ENCODE results near the gene LDLRAD3.

Gene LDLRAD3

DNA sequence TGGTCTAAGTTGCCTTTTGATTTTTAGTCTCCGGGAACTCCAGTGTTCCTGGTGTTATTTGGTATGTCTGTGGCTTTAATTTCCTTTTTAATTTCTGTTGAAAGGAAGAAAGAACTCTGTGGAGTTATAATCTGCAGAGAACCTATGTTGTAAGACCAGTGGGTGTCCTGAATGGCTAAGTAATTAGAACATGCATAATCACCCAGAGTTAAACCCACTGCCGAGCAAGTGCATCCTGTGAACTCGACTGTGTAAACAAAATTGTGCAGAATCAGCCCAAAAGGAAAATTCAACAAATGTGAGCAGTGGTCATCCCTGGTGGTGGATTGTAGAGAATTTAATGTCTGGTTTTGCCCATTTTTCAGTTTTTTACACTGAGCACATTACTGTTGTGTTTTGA lies 182.8 kb downstream of the LDLRAD3 start:
- in situ Hi-C loops (cut with MboI; ENCODE audit: low sequenced_read_pairs) = no loop called here

DNA sequence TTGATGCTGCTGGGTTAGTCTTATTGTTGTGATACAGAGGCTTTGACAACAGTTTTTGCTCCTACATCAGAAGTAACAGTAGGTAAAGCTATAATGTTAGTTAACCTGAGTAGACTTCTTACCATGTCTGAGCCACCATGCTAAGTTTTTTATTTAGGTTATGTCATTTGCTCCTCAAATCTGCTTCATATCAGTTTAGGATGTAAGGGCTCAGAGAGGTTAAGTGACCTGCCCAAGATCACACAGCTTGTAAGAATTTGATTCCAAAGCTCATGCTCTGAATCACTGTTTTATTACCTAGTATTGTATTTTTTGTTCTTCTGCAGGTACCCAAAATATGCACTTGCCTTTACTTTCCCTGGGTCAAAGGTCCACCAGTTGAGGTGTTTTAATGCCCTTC lies 183.7 kb downstream of the LDLRAD3 start:
- in situ Hi-C loops (cut with MboI; ENCODE audit: low sequenced_read_pairs) = no loop called here

DNA sequence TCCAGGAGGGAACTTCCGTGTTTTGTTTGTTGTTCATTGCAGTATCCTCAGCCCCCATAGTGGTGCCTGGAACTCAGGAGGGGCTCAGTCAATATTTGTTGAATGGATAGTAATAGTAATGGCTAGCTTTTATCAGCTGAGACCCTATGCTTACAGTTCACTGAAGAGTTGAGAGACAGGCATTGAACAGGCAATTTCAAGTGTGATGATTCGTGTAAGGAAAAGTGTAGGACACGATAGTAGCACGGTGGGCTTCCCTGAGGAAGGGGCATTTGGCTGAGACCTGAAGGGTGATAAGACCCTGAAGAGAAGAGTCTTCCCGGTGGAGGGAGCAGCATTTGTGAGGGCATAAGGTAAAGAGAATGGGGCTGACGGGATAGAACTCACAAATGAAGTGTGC lies 186.1 kb downstream of the LDLRAD3 start:
- in situ Hi-C loops (cut with MboI; ENCODE audit: low sequenced_read_pairs) = no loop called here

DNA sequence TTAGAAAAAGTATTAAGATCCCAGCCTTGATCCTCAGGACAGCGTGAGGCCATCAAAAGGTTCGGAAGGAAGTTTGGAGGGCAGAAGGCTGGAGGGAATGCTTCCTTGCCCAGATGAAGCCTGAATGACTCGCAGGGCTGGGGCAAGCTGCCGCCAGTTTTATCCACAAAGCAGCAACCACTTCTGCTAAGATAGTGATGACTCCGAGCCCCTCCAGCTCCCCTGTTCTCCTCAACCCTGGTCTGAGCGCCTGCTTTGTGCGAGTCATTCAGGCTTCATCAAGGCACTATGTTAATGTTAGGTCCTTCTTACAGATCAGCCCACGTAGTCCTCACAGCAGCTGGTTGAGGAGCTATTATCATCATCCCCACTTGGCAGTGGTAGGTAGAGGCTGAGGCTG lies 186.5 kb downstream of the LDLRAD3 start:
- in situ Hi-C loops (cut with MboI; ENCODE audit: low sequenced_read_pairs) = no loop called here

DNA sequence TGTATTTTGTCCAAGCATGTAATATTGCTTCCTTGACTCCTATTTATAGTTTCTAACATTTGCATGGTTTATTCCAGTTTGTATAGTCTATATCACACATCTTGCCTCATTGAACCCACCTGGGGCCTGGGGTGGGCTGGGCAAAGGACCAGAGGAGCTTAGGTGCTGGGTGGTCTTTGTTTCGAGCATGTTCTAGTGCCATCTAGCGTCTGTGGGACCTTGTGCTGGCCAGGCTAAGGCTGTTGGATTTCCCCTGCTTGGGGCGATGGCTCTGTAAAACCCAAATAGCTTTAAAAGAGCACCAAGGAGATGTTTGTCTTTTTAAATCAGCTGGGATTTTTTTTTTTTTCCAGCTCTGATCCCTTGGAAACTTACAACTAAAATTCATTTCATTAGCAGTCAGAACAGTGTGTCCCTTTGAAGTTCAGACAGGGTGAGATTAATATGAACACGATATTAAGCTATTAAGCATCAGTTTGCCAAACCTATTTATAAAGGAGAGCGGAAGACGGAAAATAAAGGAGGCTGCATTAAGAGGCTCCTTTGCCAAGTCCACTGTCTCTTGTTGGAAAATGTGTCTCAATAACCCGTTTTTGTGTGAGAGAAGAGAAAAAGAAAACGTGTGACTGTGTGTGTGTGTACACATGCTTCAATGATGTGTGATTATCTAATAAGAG lies 188.0 kb downstream of the LDLRAD3 start:
- in situ Hi-C loops (cut with MboI; ENCODE audit: low sequenced_read_pairs) = no loop called here

DNA sequence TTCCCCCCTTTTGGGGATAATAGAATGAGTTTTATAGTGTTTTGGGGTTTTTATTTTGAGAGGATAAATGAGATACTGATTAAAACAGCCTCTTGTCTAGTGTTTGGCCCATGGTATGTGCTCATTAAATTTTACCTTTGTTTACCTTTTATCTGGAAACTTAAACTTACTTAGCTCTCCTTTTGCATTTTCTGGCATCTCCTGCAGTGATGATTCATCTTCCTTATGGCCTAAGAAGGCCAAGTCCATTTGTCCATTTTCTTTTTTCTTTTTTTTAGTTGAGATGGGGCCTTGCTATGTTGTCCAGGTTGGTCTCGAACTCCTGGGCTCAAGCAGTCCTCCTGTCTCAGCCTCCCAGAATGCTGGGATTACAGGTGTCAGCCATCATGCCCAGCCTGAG lies 189.1 kb downstream of the LDLRAD3 start:
- in situ Hi-C loops (cut with MboI; ENCODE audit: low sequenced_read_pairs) = no loop called here

DNA sequence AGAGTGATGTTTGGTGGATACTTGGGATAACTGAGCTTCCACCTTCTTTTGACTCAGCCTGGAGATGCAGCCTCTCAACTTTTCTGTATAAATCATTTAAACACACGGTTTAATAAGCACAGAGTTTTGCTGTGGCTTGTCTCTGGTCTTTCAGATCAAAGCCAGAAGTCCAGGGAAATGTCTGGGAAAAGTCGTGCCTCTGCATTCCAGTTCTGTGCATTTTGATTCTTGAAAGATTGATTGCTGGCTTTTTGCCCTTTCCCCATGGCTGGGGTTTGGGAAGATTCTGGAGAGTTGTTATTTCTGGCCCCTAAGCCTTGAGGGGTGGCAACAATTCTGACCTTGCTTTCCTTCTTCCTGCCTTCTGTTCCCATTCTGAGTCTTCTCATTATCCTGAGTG lies 191.2 kb downstream of the LDLRAD3 start:
- in situ Hi-C loops (cut with MboI; ENCODE audit: low sequenced_read_pairs) = no loop called here

DNA sequence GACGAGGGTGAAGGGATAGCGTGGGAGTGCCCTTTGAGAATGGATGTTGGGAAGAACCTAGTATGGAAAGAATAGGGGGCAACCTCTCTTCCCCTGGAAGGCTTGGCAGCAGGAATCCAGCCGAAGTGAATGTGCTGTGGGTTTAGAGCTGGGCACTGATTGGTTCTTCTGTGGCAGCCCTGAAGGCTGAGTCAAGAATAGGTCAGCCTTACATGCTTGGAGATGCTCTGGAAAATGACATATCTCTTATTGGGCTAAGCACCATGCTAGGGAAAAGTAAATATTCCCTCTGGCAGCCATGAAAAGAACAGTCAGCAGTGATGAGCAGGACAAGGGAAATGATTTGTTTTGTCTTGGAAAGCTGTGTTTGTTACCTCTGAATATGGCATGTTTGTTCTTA lies 195.9 kb downstream of the LDLRAD3 start:
- in situ Hi-C loops (cut with MboI; ENCODE audit: low sequenced_read_pairs) = no loop called here

DNA sequence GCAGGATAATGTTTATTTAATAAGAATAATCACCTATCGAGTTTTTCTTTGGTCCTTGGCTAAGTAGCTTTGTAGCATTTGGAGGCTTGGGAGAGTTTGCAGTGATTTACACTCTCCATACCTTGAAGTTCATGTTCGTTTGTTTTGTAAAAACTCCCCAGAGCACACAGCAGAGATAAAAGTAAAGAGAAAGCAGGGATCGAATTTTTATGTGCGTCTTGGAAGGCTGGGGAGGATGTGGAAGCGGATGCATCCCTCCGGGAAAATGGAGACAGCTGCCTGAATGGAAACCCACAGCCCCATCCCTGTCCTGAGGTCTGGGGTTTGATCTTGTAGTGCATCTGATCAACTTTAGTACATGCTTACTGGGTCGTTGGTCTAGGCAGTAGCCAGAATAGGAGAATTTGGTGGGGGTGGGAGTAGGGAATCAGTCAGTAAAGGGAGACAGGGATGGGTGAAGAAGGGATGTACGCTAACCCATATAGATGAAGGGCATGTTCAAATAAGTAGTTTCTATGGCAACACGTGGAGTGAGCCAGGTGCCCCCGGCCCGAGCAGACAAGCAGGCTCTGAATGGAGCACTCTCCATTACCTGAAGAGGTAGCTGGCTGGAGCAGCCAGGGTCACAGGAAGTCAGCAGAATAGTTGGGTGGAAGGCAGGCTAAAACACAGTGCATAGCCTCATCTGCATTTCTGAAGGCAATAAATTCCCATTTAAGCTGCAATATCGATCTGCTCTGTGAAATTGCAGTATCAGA lies 197.5 kb downstream of the LDLRAD3 start:
- in situ Hi-C loops (cut with MboI; ENCODE audit: low sequenced_read_pairs) = no loop called here

DNA sequence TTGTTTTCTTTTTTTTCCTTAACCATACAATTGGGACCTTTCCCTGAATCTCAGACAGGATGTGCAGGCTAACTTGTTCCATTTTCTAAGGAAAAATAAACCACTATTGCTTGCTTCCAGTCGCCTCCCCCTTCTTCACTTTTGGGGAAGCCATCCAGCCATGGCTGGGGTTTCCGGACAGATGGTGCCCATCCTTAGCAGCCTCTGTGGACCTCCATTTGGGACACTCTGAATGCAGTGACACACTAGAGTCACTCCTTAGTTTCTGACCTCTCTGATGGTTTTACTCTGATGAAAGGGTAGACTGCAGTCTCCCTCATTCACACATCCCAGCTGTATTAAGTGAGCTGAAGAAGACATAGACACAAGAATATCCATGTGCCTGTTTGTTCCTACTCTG lies 198.1 kb downstream of the LDLRAD3 start:
- in situ Hi-C loops (cut with MboI; ENCODE audit: low sequenced_read_pairs) = no loop called here

DNA sequence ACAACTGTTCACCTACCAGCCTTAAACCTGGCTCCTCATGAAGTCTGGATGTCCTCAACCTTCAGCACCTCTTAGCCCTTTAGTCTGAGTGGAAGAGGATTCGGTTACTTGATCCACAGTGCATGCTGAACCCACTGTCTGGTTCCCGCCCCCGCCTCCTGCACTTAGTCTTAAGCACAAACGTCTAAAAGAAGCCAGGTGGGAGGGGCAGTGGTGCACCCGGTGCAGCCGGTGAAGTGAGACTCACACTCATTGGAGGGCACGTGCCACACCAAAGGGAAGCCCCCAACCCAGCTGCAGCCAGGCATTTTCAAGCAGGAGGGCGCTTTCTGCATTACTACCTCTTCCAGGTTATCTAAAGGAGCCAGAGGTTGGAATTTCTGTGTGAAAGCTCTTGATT lies 198.6 kb downstream of the LDLRAD3 start:
- in situ Hi-C loops (cut with MboI; ENCODE audit: low sequenced_read_pairs) = no loop called here

DNA sequence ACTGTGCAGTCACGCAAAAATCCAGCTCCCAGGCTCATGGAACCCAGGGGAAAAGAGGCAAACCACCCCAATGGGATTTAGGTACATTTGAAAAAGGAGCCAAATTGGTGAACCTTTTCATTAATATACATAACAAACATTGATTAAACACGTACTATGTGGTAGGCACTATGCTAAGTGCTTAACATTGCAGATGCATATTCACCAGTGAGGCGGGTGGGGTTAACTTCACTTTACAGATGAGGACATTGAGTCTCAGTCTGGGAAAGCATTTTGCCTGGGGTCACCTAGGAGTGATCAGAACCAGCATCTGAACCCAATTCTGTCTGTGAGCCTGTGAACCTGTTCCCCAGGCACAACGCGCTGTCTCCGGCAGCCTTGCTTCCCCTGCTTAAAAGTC lies 199.0 kb downstream of the LDLRAD3 start:
- in situ Hi-C loops (cut with MboI; ENCODE audit: low sequenced_read_pairs) = no loop called here

DNA sequence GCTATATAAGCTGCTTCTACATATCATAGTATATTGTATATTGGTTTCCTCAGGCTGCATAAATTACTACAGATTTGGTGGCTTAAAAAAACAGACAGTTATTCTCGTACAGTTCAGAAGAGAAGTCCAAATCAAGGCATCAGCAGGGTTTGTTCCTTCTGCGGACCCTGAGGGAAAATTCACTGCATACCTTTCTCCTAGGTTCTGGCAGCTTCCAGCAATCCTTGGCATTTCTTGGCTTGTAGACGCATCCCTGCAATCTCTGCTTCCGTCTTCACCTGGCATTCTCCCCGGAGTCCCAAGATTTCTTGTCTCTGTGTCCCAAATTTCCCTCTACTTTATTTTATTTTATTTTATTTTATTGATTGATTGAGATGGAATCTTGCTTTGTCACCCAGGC lies 202.6 kb downstream of the LDLRAD3 start:
- in situ Hi-C loops (cut with MboI; ENCODE audit: low sequenced_read_pairs) = no loop called here

DNA sequence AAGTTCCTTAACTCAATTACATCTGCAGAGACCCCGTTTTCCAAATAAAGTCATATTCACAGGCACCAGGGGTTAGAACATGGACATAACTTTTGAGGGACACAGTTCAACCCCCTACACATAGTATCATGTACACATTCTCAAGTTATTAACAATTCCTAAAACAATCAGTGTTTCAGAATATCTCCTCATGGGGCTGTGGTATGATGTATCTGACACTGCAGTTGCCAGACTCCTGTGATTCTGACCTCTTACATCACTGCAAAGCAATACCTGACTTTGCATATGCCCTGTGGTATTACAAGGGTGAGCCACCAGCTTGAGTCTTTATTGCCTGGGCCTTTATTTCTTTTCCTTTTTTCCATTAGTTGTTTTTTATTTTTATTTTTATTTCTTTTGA lies 203.6 kb downstream of the LDLRAD3 start:
- in situ Hi-C loops (cut with MboI; ENCODE audit: low sequenced_read_pairs) = no loop called here

DNA sequence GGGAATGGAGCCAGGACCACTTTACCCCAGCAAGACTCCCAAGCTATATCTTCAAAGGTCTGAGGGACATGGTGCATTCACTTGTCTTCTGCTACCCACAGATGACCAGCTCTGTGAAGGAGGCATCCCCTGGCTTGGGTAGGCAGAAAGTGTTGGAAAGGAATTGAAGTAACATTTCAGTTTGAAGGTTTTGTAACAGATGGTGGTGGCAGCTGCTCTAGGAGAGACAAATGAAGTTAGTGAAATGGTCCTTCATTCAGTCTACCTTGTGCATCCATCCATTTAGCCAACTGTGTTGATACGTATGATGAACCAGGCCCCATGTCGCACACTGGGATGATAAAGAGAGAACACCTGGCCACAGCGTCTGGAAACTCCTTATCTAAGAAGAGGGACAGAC lies 204.8 kb downstream of the LDLRAD3 start:
- in situ Hi-C loops (cut with MboI; ENCODE audit: low sequenced_read_pairs) = no loop called here

DNA sequence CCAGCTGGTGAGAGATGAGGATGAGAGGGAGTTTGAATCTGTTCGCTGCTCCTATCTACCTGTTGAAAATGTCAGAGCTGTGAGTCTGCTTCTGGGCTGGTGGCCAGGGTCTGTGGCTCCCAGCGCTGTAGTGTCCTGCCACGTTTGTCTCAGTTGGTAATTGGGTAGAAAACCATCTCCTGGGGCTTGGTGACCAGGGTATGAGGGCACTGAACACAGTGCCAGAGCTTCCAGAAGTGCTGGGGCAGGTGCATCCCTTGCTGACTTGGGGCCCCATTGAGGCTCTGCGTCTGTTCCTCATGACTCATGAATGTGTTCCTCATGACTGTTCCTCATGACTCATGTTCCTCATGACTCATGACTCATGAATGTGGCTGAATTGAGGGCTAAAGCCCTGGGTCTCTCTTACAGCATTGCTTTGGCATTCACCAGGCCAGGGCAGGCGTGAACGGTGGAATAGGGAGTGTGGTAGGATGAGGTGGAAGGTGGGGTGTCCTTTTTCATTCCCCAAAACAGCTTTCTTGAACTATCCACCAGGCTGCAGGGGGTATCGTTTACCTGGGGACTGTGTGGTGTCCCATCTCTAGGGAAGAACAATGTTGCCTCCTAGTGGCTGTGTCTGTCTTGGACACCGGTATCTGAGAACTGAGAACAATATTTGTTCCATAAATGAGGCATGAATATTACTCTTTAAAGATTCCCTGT lies 205.8 kb downstream of the LDLRAD3 start:
- in situ Hi-C loops (cut with MboI; ENCODE audit: low sequenced_read_pairs) = no loop called here

DNA sequence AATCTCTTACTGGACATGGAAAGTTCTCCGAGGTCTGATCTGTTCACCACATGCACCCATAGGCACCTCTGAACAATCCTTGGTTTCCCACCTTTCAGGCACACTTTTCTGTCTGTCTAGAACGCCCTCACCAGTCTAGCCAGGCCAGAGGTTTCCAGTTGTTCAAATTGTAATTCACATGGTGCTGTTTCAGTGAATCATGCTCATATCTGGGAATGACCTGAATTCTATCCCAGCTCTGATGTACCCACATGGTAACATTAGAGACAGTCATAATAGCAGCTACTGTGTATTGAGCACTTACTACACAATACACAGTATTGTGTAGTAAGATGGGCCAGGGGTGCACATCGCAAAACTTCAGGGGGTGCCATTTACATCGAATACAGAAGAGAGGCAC lies 207.1 kb downstream of the LDLRAD3 start:
- in situ Hi-C loops (cut with MboI; ENCODE audit: low sequenced_read_pairs) = no loop called here

DNA sequence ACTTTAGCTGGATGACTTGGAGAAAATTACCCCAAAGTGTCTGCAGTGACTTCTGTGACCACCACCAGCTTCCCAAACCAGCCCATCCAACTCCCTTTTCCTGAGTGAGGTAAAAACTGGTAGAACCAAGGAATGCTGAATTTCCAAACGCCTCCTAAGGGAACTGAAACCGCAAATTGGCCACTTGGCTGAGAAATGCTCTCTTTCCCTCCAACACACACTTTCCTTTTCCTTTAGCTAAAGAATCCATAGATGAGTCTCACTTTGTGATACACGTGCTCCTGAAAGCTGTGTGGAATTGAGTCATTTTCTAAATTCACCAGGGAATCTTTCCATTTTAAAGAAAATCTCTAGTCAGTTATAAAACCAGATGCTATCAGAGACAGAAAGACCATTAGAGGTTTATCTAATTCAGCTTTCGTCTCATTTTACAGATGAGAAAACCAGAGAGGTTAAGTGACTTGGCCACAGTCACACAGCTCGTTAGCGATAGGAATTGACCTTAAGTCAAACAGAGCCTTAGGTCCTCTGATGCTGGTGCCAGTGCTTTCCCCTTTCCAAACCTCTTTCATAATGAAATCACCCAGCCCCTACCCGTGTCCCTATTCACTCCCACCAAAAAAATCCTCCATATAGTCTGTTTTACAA lies 208.2 kb downstream of the LDLRAD3 start:
- in situ Hi-C loops (cut with MboI; ENCODE audit: low sequenced_read_pairs) = no loop called here

DNA sequence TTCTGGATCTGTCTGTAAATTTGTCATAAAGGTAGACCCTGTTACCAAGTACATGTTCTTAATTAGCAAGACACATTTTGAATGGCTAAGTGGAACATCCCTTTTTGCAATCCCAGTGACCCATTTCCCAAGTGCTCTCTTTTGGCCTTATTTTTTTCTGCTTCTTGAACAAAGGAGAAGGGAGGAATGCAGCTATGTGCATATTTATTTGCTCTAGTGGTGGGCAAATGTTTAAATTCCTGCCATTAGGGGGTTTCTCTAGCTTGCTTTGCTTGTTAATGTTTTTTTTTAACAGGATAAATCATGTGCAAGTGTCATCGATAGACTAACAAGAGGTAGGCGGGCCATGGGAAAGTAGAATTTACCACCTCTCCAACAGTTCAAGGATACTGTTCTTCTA lies 209.7 kb downstream of the LDLRAD3 start:
- in situ Hi-C loops (cut with MboI; ENCODE audit: low sequenced_read_pairs) = no loop called here

DNA sequence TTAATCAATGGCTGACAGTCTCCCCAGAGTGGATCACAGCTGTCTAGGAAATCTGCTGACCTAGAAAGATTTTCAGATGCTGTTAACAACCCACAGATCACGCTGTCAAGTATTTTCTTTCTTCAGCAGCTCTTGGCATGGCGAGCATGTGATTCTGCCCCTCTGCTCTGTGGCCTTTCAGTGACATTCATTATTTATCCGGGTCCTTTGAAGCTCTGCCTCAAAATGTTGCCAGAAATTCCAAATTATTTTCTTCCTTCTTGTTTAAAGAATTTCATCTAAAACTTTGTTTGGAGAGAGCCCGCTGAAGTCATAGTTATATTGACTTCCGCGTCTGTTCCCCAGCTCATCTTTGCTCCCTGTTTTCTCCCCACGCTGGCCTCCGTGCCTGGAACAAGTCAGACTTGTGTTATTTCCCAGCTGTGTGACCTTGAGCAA lies 211.3 kb downstream of the LDLRAD3 start:
- in situ Hi-C loops (cut with MboI; ENCODE audit: low sequenced_read_pairs) = no loop called here

DNA sequence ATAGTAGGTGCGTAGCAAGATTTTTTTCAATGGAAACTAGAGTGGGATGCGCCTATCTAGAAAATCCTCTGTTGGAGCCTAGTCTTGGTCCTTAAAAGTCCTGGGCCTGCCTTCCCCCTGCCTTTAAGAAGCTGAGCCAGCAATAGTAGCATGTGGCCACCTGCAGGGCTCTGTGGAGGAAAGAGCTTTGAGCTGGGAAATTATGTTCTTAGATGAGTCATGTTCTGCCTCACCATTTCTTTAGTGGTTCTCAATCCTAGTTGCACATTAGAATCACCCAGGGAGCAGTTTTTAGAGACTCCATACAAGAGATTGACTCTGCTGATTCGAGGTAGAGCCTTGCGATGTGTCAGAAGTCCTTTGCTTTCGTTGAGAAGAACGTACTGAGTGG lies 211.9 kb downstream of the LDLRAD3 start:
- in situ Hi-C loops (cut with MboI; ENCODE audit: low sequenced_read_pairs) = no loop called here
